AG08395 (cell line): ENCODE data around the gene BCL3.
"Not testable (repeated sequence)": the region's sequence is repeated elsewhere in the genome, so short reads cannot be mapped to it uniquely, and the experiment has no call there.

ENCODE experiments used
- DNase-seq: peaks from one replicate; pipeline ENCODE4 v3.0.0; 2012; ENCODE audit warnings: mixed read lengths, low spot score

BCL3 gene

GRCh38 chr19:44757735-44758505, 9.4 kb downstream of the BCL3 start:
- peak; percentile 47 for DNase-seq

- no peak for DNase-seq
Observed at GRCh38 chr19:44758596-44758995, 10.1 kb downstream of the BCL3 start.

- DNase-seq = no peak
Observed at GRCh38 chr19:44759083-44759804, 10.7 kb downstream of the BCL3 start.

- no peak for DNase-seq
Observed at GRCh38 chr19:44762038-44762437, 13.5 kb downstream of the BCL3 start.

- DNase-seq = no peak
Observed at GRCh38 chr19:44765033-44765948, 16.8 kb downstream of the BCL3 start.

GRCh38 chr19:44765949-44766335, 17.4 kb downstream of the BCL3 start:
- no peak for DNase-seq

- DNase-seq = no peak
Observed at GRCh38 chr19:44767295-44768180, 19.0 kb downstream of the BCL3 start.

- DNase-seq = peak; percentile 95
Observed at GRCh38 chr19:44770550-44771257, 22.2 kb downstream of the BCL3 start.

- not testable (repeated sequence) for DNase-seq
Observed at GRCh38 chr19:44772144-44772543, 23.6 kb downstream of the BCL3 start.

- no peak for DNase-seq
Observed at GRCh38 chr19:44772959-44773358, 24.5 kb downstream of the BCL3 start.

GRCh38 chr19:44775676-44776240, 27.2 kb downstream of the BCL3 start:
- no peak for DNase-seq

- DNase-seq = no peak
Observed at GRCh38 chr19:44776402-44777096, 28.0 kb downstream of the BCL3 start.

GRCh38 chr19:44777715-44778347, 29.3 kb downstream of the BCL3 start, which contains the start of gene CBLC:
Gene CBLC, plus strand, starts transcription at chr19:44777890. Its CDS starts 42 bp downstream, at chr19:44777932.
- DNase-seq = no peak

- DNase-seq = no peak
Observed at GRCh38 chr19:44779150-44779549, 30.6 kb downstream of the BCL3 start.

GRCh38 chr19:44781694-44782093, 33.2 kb downstream of the BCL3 start:
- not testable (repeated sequence) for DNase-seq

GRCh38 chr19:44782729-44783128, 34.2 kb downstream of the BCL3 start:
- DNase-seq = no peak

GRCh38 chr19:44783545-44783944, 35.0 kb downstream of the BCL3 start:
- no peak for DNase-seq

- no peak for DNase-seq
Observed at GRCh38 chr19:44785271-44785670, 36.8 kb downstream of the BCL3 start.

GRCh38 chr19:44785993-44786392, 37.5 kb downstream of the BCL3 start:
- no peak for DNase-seq
